ENCODE measurements around the gene GBA3.

The GBA3 gene

DNA sequence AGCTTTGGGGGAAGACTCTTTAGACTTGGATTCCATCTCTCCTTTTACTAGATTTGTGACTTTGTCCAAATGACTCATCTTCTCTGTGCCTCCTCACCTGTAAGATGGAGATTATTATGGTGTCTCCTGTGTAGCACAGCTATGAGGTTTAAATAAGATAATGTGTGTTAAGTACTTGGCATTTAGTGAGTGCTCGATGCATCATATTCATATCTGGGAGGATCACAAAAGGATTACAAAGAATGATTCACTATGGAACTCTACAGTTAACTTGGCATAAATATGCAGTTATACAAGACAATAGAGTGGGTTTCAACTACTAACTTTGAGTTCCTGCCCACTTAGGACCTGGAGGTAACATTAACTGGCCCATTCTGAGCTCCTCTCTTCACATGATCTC, 2.3 kb downstream of the GBA3 start:
- Histone ChIP-seq H3K36me3 (ENCODE audit: control insufficient read depth, insufficient read depth, low read length) (no peaks in the 10 kb centered on the region), H3K27ac (ENCODE audit: low read depth, low read length, severe bottlenecking) (no peak overlapping the region), H3K4me1 (ENCODE audit: control insufficient read depth, insufficient read depth, low read length, poor library complexity, severe bottlenecking) (no peaks in the 10 kb centered on the region), H3K9me3 (ENCODE audit: control insufficient read depth, low read length) (no peaks in the 10 kb centered on the region), H3K4me3 (ENCODE audit: extremely low read depth, insufficient read depth, low read length, poor library complexity, severe bottlenecking) (no peak overlapping the region)
- WGBS, 2 experiments (ENCODE audit: insufficient coverage in 2 of 2), result no CpG with 5 or more reads among the region's 1 CpG

DNA sequence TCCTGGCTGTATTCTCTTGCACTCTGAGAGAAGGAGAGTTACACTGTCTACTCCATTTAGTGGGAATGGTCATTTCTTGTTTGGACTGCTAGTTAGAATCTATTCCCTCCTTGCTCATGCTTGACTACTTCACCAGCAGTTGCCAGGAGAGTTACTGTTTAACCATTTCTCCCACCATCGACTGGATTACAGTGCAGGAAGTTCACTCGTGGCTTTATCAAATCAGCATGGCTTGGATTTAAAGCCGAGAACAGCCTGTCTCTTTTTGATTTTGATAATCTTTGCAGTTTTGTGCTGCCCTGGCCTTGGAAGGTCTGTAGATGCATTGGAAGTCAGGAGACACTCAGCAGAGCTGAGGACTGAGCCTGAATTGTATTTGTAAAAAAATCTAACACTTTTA, 3.2 kb downstream of the GBA3 start:
- H3K36me3 ChIP-seq (ENCODE audit: control insufficient read depth, insufficient read depth, low read length), result no peaks in the 10 kb centered on the region
- no peaks in the 10 kb centered on the region for H3K4me1 ChIP-seq (ENCODE audit: control insufficient read depth, insufficient read depth, low read length, poor library complexity, severe bottlenecking)
- no peak overlapping the region for H3K27ac ChIP-seq (ENCODE audit: low read depth, low read length, severe bottlenecking)
- no peak overlapping the region for H3K4me3 ChIP-seq (ENCODE audit: extremely low read depth, insufficient read depth, low read length, poor library complexity, severe bottlenecking)
- WGBS, 2 experiments (ENCODE audit: insufficient coverage in 2 of 2), result 88 to 91% methylated on average over 3 of the region's 3 CpGs
- no peaks in the 10 kb centered on the region for H3K9me3 ChIP-seq (ENCODE audit: control insufficient read depth, low read length)

- Histone ChIP-seq H3K4me1 (ENCODE audit: control insufficient read depth, insufficient read depth, low read length, poor library complexity, severe bottlenecking) (no peaks in the 10 kb centered on the region), H3K36me3 (ENCODE audit: control insufficient read depth, insufficient read depth, low read length) (no peaks in the 10 kb centered on the region), H3K4me3 (ENCODE audit: extremely low read depth, insufficient read depth, low read length, poor library complexity, severe bottlenecking) (no peak overlapping the region), H3K27ac (ENCODE audit: low read depth, low read length, severe bottlenecking) (no peak overlapping the region), H3K9me3 (ENCODE audit: control insufficient read depth, low read length) (no peaks in the 10 kb centered on the region)
- whole genome bisulfite sequencing, 2 experiments (ENCODE audit: insufficient coverage in 2 of 2), result 90% methylated on average over 2 of the region's 6 CpGs
Measured at GRCh38 chr4:22703912-22704311, 11.2 kb downstream of the GBA3 start.

- WGBS, 2 experiments (ENCODE audit: insufficient coverage in 2 of 2), result 100% methylated on average over 1 of the region's 1 CpG
- no peaks in the 10 kb centered on the region for H3K9me3 ChIP-seq (ENCODE audit: control insufficient read depth, low read length)
- no peak overlapping the region for H3K4me3 ChIP-seq (ENCODE audit: extremely low read depth, insufficient read depth, low read length, poor library complexity, severe bottlenecking)
- no peaks in the 10 kb centered on the region for H3K36me3 ChIP-seq (ENCODE audit: control insufficient read depth, insufficient read depth, low read length)
- no peaks in the 10 kb centered on the region for H3K4me1 ChIP-seq (ENCODE audit: control insufficient read depth, insufficient read depth, low read length, poor library complexity, severe bottlenecking)
- no peak overlapping the region for H3K27ac ChIP-seq (ENCODE audit: low read depth, low read length, severe bottlenecking)
Measured at GRCh38 chr4:22707390-22707789, 14.7 kb downstream of the GBA3 start.

DNA sequence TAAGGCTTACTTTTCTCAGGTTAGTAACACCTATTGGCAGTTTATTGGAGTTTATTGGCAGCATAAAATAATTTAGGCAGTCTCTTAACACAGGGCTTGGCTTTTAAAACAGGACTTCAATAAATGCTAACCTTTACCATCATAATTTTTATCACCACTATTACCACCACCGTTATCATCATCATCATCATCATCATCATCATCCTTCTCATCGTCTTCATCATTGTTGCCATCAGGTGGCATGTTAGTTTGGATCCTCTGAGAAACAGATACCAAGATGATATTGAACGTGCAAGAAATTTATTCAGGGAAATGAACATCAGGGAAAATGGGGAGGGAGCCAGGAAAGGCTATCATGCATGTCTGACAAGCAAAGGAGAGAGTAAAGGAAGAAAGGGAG, 16.2 kb downstream of the GBA3 start:
- Histone ChIP-seq H3K4me1 (ENCODE audit: control insufficient read depth, insufficient read depth, low read length, poor library complexity, severe bottlenecking) (no peaks in the 10 kb centered on the region), H3K4me3 (ENCODE audit: extremely low read depth, insufficient read depth, low read length, poor library complexity, severe bottlenecking) (no peak overlapping the region), H3K9me3 (ENCODE audit: control insufficient read depth, low read length) (no peaks in the 10 kb centered on the region), H3K36me3 (ENCODE audit: control insufficient read depth, insufficient read depth, low read length) (no peaks in the 10 kb centered on the region), H3K27ac (ENCODE audit: low read depth, low read length, severe bottlenecking) (no peak overlapping the region)
- WGBS, 2 experiments (ENCODE audit: insufficient coverage in 2 of 2), result 85 to 91% methylated on average over 3 of the region's 3 CpGs

GRCh38 chr4:22712105-22712504, 19.4 kb downstream of the GBA3 start:
- no peak overlapping the region for H3K27ac ChIP-seq (ENCODE audit: low read depth, low read length, severe bottlenecking)
- H3K4me3 ChIP-seq (ENCODE audit: extremely low read depth, insufficient read depth, low read length, poor library complexity, severe bottlenecking), result no peak overlapping the region
- H3K9me3 ChIP-seq (ENCODE audit: control insufficient read depth, low read length), result no peaks in the 10 kb centered on the region
- WGBS, 2 experiments (ENCODE audit: insufficient coverage in 2 of 2), result 76 to 86% methylated on average over 3 of the region's 4 CpGs
- no peaks in the 10 kb centered on the region for H3K4me1 ChIP-seq (ENCODE audit: control insufficient read depth, insufficient read depth, low read length, poor library complexity, severe bottlenecking)
- no peaks in the 10 kb centered on the region for H3K36me3 ChIP-seq (ENCODE audit: control insufficient read depth, insufficient read depth, low read length)

DNA sequence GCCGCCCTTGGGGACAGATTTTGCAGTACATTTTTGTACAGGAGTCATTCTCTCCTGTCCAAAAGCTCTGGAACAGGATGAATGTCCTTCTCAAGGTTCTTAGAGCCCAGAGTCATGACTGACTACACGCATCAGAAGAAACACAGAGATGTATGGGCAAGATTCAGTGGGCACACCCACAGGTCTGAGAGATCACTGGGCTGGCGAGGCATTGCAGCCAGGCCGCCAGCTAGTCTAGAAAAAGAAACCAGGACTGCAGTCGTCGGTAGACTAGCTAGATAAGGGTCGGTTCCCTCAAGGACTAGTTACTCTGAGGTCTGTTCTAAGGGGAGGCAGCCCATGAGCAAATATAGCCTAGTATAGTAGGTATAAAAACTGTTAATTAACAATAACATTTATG, 19.8 kb downstream of the GBA3 start:
- Histone ChIP-seq H3K4me1 (ENCODE audit: control insufficient read depth, insufficient read depth, low read length, poor library complexity, severe bottlenecking) (no peaks in the 10 kb centered on the region), H3K36me3 (ENCODE audit: control insufficient read depth, insufficient read depth, low read length) (no peaks in the 10 kb centered on the region), H3K4me3 (ENCODE audit: extremely low read depth, insufficient read depth, low read length, poor library complexity, severe bottlenecking) (no peak overlapping the region), H3K27ac (ENCODE audit: low read depth, low read length, severe bottlenecking) (no peak overlapping the region), H3K9me3 (ENCODE audit: control insufficient read depth, low read length) (no peaks in the 10 kb centered on the region)
- 88 to 95% methylated on average over 5 to 7 of the region's 7 CpGs for WGBS, 2 experiments (ENCODE audit: insufficient coverage in 2 of 2)

DNA sequence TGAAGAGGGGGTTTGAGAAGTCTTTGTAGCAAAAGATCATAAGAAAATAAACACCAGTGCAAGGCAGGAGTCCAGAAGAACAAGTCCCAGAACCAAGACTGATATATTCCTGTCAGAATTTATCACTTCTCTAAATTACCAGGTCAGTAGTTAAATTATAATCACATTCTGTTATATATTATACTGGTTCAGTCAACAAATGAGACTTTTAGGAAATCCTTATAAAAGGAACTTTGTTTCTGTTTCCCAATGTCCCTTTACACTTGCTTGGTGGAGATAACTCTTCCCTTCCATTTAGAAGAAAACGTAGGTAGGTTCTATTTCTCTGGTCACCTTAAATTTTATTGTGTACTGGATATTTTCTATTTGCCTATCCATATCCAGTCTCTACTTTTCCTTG, 21.1 kb downstream of the GBA3 start:
- H3K27ac ChIP-seq (ENCODE audit: low read depth, low read length, severe bottlenecking), result no peak overlapping the region
- no peaks in the 10 kb centered on the region for H3K36me3 ChIP-seq (ENCODE audit: control insufficient read depth, insufficient read depth, low read length)
- H3K4me3 ChIP-seq (ENCODE audit: extremely low read depth, insufficient read depth, low read length, poor library complexity, severe bottlenecking), result no peak overlapping the region
- H3K4me1 ChIP-seq (ENCODE audit: control insufficient read depth, insufficient read depth, low read length, poor library complexity, severe bottlenecking), result no peaks in the 10 kb centered on the region
- WGBS, 2 experiments (ENCODE audit: insufficient coverage in 2 of 2), result no CpG with 5 or more reads among the region's 1 CpG
- H3K9me3 ChIP-seq (ENCODE audit: control insufficient read depth, low read length), result no peaks in the 10 kb centered on the region

DNA sequence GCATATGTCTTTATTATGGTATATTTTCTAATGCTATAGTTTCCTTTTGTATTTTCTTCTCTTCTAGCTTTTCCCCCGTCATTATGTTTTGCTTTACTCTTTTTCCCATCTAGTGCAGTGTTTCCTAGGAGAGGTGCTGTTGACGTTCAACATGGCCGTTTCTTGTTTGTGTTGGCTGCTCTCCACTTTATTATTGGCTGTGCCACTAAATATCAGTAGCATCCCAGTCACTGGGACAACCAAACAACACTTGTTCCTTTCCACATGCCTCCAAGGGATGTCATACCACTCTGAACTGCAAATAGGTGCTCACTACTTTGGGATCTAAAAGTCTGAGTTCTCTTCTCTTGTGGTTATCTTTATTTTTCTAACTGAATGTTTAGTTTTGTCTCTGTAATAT, 26.5 kb downstream of the GBA3 start:
- Histone ChIP-seq H3K4me3 (ENCODE audit: extremely low read depth, insufficient read depth, low read length, poor library complexity, severe bottlenecking) (no peak overlapping the region), H3K4me1 (ENCODE audit: control insufficient read depth, insufficient read depth, low read length, poor library complexity, severe bottlenecking) (no peaks in the 10 kb centered on the region), H3K36me3 (ENCODE audit: control insufficient read depth, insufficient read depth, low read length) (no peaks in the 10 kb centered on the region), H3K9me3 (ENCODE audit: control insufficient read depth, low read length) (no peaks in the 10 kb centered on the region), H3K27ac (ENCODE audit: low read depth, low read length, severe bottlenecking) (no peak overlapping the region)
- WGBS, 2 experiments (ENCODE audit: insufficient coverage in 2 of 2), result 82 to 96% methylated on average over 2 to 3 of the region's 3 CpGs

DNA sequence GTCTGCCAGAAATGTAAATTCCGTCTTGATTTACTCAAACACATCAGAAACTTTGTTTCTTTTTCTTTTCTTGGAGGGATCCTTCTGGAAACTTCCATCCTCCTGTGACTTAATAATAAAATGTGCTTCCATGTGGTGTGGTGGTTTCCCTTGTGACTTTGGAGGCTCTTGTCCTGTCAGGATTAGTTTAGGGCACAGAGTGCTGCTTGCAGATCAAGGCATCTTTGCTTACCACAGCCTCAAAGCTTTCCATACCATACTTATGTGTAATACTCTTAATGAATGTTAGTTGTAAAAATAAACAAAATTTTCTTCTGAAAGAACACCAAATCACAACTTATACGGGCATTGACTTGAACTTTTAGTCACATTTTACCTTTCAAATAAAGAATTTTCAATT, 27.4 kb downstream of the GBA3 start:
- no peak overlapping the region for H3K4me3 ChIP-seq (ENCODE audit: extremely low read depth, insufficient read depth, low read length, poor library complexity, severe bottlenecking)
- no peaks in the 10 kb centered on the region for H3K9me3 ChIP-seq (ENCODE audit: control insufficient read depth, low read length)
- H3K4me1 ChIP-seq (ENCODE audit: control insufficient read depth, insufficient read depth, low read length, poor library complexity, severe bottlenecking), result no peaks in the 10 kb centered on the region
- H3K36me3 ChIP-seq (ENCODE audit: control insufficient read depth, insufficient read depth, low read length), result no peaks in the 10 kb centered on the region
- WGBS, 2 experiments (ENCODE audit: insufficient coverage in 2 of 2), result 89 to 100% methylated on average over 1 of the region's 2 CpGs
- no peak overlapping the region for H3K27ac ChIP-seq (ENCODE audit: low read depth, low read length, severe bottlenecking)

DNA sequence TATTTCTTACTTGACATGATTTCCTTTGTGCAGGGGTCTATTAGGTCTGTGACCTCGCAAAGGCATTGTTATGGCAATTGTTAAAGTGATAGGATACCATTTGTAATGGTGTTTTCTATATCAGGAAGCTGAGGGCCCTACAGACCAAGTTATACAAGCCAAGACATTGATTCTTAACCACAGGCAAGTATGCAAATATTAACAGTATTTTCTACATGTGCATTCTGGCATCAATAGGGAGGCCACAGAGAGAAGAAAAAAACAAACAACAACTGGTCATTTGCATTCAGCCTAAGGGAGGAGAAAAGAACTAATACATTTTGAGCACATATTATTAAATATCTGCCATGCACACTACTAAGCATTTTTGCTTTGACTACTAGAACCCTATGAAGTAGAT, 28.5 kb downstream of the GBA3 start:
- Histone ChIP-seq H3K27ac (ENCODE audit: low read depth, low read length, severe bottlenecking) (no peak overlapping the region), H3K36me3 (ENCODE audit: control insufficient read depth, insufficient read depth, low read length) (no peaks in the 10 kb centered on the region), H3K9me3 (ENCODE audit: control insufficient read depth, low read length) (no peaks in the 10 kb centered on the region), H3K4me3 (ENCODE audit: extremely low read depth, insufficient read depth, low read length, poor library complexity, severe bottlenecking) (no peak overlapping the region), H3K4me1 (ENCODE audit: control insufficient read depth, insufficient read depth, low read length, poor library complexity, severe bottlenecking) (no peaks in the 10 kb centered on the region)
- WGBS, 2 experiments (ENCODE audit: insufficient coverage in 2 of 2), result no CpG with 5 or more reads among the region's 1 CpG

DNA sequence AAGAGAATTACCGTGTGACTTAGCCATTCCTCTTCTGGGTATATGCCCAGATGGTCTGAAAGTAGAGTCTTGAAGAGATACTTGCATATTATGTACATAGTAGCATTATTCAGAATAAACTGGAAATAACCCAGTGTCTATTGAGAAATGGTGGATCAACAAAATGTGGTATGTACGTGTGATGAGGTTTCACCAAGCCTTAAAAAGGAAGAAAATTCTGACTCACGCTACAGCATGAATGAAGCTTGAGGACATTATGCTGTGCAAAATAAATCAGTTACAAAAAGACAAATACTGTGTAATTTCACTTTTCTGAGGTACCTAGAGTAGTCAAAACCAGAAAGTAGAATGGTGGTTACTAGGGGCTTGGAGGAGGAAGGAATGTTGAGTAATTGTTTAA, 37.3 kb downstream of the GBA3 start:
- no peaks in the 10 kb centered on the region for H3K36me3 ChIP-seq (ENCODE audit: control insufficient read depth, insufficient read depth, low read length)
- no peaks in the 10 kb centered on the region for H3K9me3 ChIP-seq (ENCODE audit: control insufficient read depth, low read length)
- 78% methylated on average over 2 of the region's 3 CpGs; no CpG with 5 or more reads in 1 of the 2 experiments for WGBS, 2 experiments (ENCODE audit: insufficient coverage in 2 of 2)
- H3K27ac ChIP-seq (ENCODE audit: low read depth, low read length, severe bottlenecking), result no peak overlapping the region
- no peak overlapping the region for H3K4me3 ChIP-seq (ENCODE audit: extremely low read depth, insufficient read depth, low read length, poor library complexity, severe bottlenecking)
- H3K4me1 ChIP-seq (ENCODE audit: control insufficient read depth, insufficient read depth, low read length, poor library complexity, severe bottlenecking), result no peaks in the 10 kb centered on the region
